ENCODE data around the gene EMP1.

EMP1 gene

GRCh38 chr12:13195250-13195649 is 1.3 kb upstream of the EMP1 start:
- no peaks in the 10 kb centered on the region for H3K9me3 ChIP-seq (ENCODE audit: severe bottlenecking)
- DNase-seq (ENCODE audit: low spot score), result no peak
- peak overlapping the region; percentile 85 for H3K27ac ChIP-seq (ENCODE audit: poor library complexity, severe bottlenecking)
- no peaks in the 10 kb centered on the region for H3K27me3 ChIP-seq (ENCODE audit: insufficient read depth, poor library complexity, severe bottlenecking)
- H3K36me3 ChIP-seq (ENCODE audit: low read depth), result no peaks in the 10 kb centered on the region
- peaks cover 18% of the 10 kb centered on the region for H3K4me1 ChIP-seq (ENCODE audit: insufficient read depth, poor library complexity, severe bottlenecking)
- TF ChIP-seq, protein P1, sequence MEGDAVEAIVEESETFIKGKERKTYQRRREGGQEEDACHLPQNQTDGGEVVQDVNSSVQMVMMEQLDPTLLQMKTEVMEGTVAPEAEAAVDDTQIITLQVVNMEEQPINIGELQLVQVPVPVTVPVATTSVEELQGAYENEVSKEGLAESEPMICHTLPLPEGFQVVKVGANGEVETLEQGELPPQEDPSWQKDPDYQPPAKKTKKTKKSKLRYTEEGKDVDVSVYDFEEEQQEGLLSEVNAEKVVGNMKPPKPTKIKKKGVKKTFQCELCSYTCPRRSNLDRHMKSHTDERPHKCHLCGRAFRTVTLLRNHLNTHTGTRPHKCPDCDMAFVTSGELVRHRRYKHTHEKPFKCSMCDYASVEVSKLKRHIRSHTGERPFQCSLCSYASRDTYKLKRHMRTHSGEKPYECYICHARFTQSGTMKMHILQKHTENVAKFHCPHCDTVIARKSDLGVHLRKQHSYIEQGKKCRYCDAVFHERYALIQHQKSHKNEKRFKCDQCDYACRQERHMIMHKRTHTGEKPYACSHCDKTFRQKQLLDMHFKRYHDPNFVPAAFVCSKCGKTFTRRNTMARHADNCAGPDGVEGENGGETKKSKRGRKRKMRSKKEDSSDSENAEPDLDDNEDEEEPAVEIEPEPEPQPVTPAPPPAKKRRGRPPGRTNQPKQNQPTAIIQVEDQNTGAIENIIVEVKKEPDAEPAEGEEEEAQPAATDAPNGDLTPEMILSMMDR (IDR thresholded peaks at IDR 0.05; ENCODE audit: poor library complexity, severe bottlenecking), result no peak
- no peak for ATAC-seq (ENCODE audit: low read depth)
- H3K4me3 ChIP-seq (ENCODE audit: severe bottlenecking), result no peak overlapping the region

DNA sequence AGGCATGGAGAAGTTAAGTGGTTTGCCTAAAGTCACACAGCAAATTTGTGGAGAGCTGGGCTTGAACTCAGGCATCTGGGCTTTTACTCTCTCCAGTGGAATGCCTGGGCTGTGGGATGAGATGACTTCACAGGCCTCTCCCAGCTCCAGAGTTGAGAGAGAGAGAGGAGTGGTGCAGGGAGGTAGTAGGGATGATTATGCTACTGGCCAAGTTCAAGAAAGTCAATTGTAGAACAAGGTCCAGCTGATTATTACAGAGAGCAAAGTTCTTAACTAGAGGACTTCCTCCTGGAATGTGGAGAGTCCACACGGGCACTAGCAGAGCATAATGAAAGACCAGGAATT is 769 bp upstream of the EMP1 start:
- DNase-seq (ENCODE audit: low spot score) (no peak), ATAC-seq (ENCODE audit: low read depth) (peak; percentile 2; the same call in 1 of the 3 replicates)
- Histone ChIP-seq H3K36me3 (ENCODE audit: low read depth) (no peaks in the 10 kb centered on the region), H3K27ac (ENCODE audit: poor library complexity, severe bottlenecking) (peak overlapping the region; percentile 85), H3K4me3 (ENCODE audit: severe bottlenecking) (no peak overlapping the region), H3K4me1 (ENCODE audit: insufficient read depth, poor library complexity, severe bottlenecking) (peaks cover 18% of the 10 kb centered on the region), H3K9me3 (ENCODE audit: severe bottlenecking) (no peaks in the 10 kb centered on the region), H3K27me3 (ENCODE audit: insufficient read depth, poor library complexity, severe bottlenecking) (no peaks in the 10 kb centered on the region)
- TF ChIP-seq, protein P1 (IDR thresholded peaks at IDR 0.05; ENCODE audit: poor library complexity, severe bottlenecking), result no peak

DNA sequence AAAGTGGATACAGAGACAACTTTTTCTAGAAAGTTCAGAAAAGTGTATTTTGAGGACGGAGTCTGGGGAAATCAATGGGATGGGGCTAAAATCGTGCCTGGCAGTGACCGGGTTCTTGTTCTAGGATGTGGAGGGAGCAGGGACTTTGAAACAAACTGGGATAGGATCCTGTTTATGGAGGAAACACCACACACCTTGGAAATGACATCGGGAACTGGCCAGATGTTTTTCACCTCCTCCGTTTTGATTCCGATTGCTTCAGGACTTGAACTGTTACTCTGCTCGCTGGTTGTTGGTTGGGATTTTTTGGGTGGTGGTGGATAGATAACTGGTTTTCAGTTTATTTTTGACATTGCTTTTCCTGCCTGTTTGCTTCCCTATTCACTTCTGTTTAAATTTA is 506 bp downstream of the EMP1 start:
- TF ChIP-seq, protein P1 (IDR thresholded peaks at IDR 0.05; ENCODE audit: poor library complexity, severe bottlenecking), result no peak
- ATAC-seq (ENCODE audit: low read depth) (no peak), DNase-seq (ENCODE audit: low spot score) (no peak)
- peaks cover 18% of the 10 kb centered on the region for H3K4me1 ChIP-seq (ENCODE audit: insufficient read depth, poor library complexity, severe bottlenecking)
- peak overlapping the region; percentile 85 for H3K27ac ChIP-seq (ENCODE audit: poor library complexity, severe bottlenecking)
- no peaks in the 10 kb centered on the region for H3K27me3 ChIP-seq (ENCODE audit: insufficient read depth, poor library complexity, severe bottlenecking)
- no peaks in the 10 kb centered on the region for H3K9me3 ChIP-seq (ENCODE audit: severe bottlenecking)
- no peaks in the 10 kb centered on the region; the same call in 1 of the 2 replicates for H3K36me3 ChIP-seq (ENCODE audit: low read depth)
- peak overlapping the region; percentile 40 for H3K4me3 ChIP-seq (ENCODE audit: severe bottlenecking)

DNA sequence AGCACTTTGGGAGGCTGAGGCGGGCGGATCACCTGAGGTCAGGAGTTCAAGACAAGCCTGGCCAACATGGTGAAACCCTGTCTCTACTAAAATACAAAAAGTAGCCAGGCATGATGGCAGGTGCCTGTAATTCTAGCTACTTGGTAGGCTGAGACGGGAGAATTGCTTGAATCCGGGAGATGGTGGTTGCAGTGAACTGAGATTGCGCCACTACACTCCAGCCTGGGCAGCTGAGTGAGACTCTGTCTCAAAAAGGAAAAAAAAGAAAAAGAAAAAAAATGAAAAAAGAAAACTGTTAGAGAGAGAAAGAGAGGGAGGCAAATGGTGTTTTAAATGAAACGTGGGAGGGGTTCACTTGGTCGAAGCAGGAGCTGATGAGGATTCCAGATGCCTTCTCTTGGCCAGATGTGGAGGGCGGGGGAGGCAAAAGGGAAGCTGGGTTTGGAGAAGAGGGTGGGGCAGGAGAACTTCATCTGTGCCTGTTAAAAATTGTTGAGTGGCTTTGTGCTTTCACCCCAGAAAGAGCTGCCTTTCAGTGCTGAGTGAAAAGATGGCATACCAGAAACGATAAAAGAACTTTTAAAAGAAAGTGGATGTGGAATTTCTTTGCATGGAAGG is 1.1 kb downstream of the EMP1 start:
- peak overlapping the region; percentile 40 for H3K4me3 ChIP-seq (ENCODE audit: severe bottlenecking)
- TF ChIP-seq, protein P1 (IDR thresholded peaks at IDR 0.05; ENCODE audit: poor library complexity, severe bottlenecking), result no peak
- no peak for DNase-seq (ENCODE audit: low spot score)
- H3K4me1 ChIP-seq (ENCODE audit: insufficient read depth, poor library complexity, severe bottlenecking), result peaks cover 18% of the 10 kb centered on the region
- no peaks in the 10 kb centered on the region; the same call in 1 of the 2 replicates for H3K36me3 ChIP-seq (ENCODE audit: low read depth)
- no peaks in the 10 kb centered on the region for H3K9me3 ChIP-seq (ENCODE audit: severe bottlenecking)
- H3K27ac ChIP-seq (ENCODE audit: poor library complexity, severe bottlenecking), result peak overlapping the region; percentile 85
- no peak for ATAC-seq (ENCODE audit: low read depth)
- H3K27me3 ChIP-seq (ENCODE audit: insufficient read depth, poor library complexity, severe bottlenecking), result no peaks in the 10 kb centered on the region

- Histone ChIP-seq H3K27ac (ENCODE audit: poor library complexity, severe bottlenecking) (peak overlapping the region; percentile 85), H3K4me3 (ENCODE audit: severe bottlenecking) (peak overlapping the region; percentile 40), H3K36me3 (ENCODE audit: low read depth) (no peaks in the 10 kb centered on the region; the same call in 1 of the 2 replicates), H3K27me3 (ENCODE audit: insufficient read depth, poor library complexity, severe bottlenecking) (no peaks in the 10 kb centered on the region), H3K9me3 (ENCODE audit: severe bottlenecking) (no peaks in the 10 kb centered on the region), H3K4me1 (ENCODE audit: insufficient read depth, poor library complexity, severe bottlenecking) (peaks cover 18% of the 10 kb centered on the region)
- TF ChIP-seq, protein P1 (IDR thresholded peaks at IDR 0.05; ENCODE audit: poor library complexity, severe bottlenecking), result no peak
- no peak for DNase-seq (ENCODE audit: low spot score)
- no peak for ATAC-seq (ENCODE audit: low read depth)
These were observed 1.7 kb downstream of the EMP1 start for GRCh38 chr12:13198241-13198640.

Data from RWPE2 (cell line).